GM12873 (cell line): ENCODE results near the gene CYP27B1.

Experiments
- CTCF ChIP-seq: IDR thresholded peaks from 2 replicates; pipeline ENCODE4 v1.5.1; 2012; ENCODE audit warnings: low read depth, mild to moderate bottlenecking, moderate library complexity, low read length, control low read depth; ENCODE audit not compliant: insufficient read depth; ENCODE audit errors: missing control alignments

Gene CYP27B1

GRCh38 chr12:57771236-57771872 is 4.5 kb upstream of the CYP27B1 start:
- no peak for TF ChIP-seq CTCF

- TF ChIP-seq CTCF, result no peak
Measured at GRCh38 chr12:57770734-57771133, 3.9 kb upstream of the CYP27B1 start.

- TF ChIP-seq CTCF, result no peak
Measured at GRCh38 chr12:57769594-57769993, 2.7 kb upstream of the CYP27B1 start.

- no peak for TF ChIP-seq CTCF
Measured at GRCh38 chr12:57767876-57768275, 998 bp upstream of the CYP27B1 start.

GRCh38 chr12:57767305-57767698 is 424 bp upstream of the CYP27B1 start:
- TF ChIP-seq CTCF, result no peak

- TF ChIP-seq CTCF, result no peak
Measured at GRCh38 chr12:57765698-57766463, 997 bp downstream of the CYP27B1 start.

GRCh38 chr12:57765003-57765697 is 1.7 kb downstream of the CYP27B1 start:
- peak; percentile 50 for TF ChIP-seq CTCF
